Fibroblast of skin of abdomen (primary cell): ENCODE data around the gene CPD.
"Not testable (repeated sequence)": the region's sequence is repeated elsewhere in the genome, so short reads cannot be mapped to it uniquely, and the experiment has no call there.

ENCODE experiments used
- DNase-seq: peaks from one replicate; pipeline ENCODE4 v3.0.0-alpha.2; 2013

CPD gene

DNA sequence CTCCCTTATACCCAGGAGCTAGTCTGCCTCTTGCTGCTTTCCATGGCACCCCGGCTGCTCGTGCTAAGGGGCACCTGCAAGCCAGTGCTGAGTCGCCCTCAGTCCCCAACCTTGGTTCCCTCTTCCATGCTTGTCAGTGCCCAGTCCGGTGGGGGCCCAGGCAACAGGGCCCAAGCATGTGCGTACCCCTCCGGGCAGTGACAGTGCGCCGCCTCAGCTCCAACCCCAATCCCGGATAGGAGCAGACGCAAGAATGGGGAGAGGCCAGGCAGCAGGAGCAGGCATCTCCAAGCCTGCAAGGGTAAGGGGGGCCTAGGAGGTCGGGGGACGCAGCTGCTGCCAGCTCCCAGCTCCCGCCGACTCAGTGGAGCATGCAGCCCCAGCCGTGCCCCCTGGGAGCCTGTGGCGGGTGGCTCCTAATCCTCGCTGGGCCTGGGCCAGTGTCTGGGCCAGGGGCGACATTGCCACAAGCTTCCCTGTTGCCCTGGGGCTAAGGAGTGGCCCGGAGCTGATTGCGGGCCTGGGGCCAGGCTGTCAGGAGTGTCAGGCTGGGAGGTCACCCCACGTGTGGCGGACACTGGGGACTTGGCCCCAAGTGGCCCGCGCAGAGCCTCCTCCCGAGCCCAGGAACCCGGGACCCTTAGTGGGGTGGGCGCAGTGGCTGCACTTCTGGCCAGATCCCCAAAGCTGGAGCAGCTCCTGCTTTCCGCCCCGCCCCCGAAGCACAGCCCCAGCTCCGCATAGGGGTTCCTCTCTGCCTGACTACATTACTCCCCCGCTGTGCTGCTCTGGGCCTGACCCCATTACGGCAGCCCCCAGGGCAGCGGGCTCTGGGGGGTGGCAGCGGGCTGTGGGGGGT, 9.8 kb downstream of the CPD start:
- no peak for DNase-seq

DNA sequence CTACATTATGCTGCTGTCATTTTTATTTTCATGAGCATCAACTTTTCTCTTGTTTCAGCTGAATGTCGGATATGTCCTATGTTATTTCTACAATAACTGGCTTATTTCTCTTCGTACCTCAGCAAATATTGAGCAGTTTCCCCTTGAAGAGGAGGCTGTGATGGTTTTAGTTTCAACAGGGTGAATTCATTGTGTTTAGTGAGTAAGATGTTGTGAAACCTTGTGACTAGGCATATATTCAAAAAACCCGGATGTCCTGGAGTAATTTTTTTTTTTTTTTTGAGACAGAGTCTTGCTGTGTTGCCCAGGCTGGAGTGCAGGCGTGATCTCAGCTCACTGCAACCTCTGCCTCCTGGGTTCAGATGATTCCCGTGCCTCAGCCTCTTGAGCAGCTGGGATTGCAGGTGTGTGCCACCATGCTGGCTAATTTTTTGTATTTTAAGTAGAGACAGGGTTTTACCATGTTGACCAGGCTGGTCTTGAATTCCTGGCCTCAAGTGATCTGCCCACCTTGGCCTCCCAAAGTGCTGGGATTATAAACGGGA, 11.1 kb downstream of the CPD start:
- no peak for DNase-seq

DNA sequence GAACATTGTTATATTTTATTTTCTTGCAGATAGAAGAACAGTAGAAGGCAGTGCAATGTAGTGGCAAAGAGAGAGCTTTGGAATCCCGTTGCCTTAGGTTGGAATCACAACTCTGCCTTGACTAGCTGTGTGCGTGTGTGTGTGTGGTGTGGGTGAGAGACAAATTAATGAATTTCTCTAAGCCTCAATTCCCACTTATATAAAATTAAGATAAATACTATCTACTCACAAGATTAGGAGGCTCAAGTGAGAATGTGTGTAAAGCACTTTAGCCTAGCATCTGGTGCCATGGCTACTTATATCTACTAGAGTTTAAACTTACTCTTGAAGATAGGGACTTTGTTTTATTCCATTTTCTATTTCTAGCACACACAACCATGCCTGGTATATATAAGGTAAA, 12.8 kb downstream of the CPD start:
- no peak for DNase-seq

DNA sequence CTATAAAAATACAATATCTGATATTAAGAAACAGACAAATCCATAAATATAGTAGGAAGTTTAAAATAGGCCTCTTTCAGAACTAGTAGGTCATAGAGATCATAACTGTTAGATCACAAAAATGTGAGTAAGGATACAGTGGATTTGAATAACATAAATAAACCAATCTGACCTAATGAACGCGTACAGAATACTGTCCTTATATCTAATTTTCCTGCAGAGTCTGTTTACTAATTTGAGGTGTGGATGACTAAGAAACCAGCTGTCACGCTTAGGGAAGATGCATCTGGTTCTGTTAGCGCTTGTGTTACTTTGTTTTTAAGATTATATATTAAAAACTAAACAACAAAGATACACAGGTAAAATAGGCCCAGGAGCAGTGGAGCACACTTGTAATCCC, 14.8 kb downstream of the CPD start:
- DNase-seq: no peak

DNA sequence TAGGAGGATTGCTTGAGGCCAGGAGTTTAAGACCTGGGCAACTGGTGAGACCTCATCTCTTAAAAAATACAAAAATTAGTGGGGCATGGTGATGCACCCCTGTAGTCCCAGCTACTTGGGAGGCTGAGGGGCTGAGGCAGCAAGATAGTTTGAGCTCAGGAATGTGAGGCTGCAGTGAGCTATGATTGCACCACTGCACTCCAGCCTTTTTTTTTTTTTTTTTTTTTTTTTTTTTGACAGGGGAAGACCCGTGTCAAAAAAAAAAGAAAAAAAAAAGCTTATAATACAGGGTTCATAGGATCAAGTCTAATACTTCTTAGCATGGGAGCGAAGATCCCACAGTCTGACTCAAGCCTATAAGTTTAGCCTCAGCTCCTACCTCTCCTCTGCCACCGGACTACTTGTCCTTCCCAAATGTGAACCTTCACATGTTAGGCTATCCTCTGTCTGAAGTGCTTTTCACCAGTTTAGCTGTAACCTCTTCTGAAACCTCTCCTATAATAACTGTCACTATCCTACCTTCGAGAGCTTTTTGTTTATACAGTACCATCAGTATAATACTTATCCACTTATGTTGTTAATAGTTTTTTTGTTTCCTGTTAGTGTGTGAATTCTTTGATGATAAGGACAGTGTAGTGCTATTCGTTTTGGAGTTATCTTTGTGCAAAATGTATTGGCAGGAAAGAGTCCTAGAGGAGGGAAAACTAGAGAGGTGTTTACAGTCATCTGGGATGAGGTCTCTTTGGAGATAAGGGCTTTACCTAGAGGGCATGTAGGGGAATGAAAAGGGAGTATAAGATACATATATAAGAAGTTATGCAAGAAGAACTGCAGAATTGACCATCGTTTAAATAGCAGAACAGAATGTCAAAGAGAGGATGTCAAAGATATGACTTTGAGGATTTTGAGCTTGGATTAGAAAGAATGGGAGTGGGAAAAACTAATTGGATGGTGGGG, 15.5 kb downstream of the CPD start:
- no peak for DNase-seq

DNA sequence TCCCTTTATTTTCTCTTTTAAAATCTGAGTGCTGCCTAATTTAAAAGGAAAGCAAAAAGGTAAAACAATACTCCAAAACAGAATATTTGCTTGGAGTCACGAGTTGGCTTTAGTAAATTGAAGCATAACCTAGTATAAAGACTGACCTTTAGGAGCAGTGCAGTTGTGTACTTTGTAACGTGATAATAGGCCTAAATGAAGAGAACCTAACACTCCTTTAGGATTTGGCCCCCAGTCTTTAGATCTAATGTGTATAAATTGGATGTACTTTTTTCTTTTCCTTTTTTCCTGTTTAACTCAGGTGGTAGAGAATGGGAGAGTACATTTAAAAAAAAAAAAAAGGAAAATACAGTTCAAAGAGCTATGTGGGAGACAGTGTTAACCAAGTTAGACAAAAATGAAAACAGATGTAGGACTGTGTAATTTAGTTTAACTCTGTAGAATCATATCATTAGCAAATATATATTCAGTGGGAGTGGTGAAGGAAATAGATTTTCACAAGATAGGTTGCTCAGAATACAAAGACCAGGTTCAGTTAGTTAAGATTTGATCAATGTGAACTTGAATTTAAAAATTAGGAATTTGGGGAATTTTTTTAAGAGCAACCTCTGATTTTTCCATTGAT, 16.8 kb downstream of the CPD start:
- no peak for DNase-seq

DNA sequence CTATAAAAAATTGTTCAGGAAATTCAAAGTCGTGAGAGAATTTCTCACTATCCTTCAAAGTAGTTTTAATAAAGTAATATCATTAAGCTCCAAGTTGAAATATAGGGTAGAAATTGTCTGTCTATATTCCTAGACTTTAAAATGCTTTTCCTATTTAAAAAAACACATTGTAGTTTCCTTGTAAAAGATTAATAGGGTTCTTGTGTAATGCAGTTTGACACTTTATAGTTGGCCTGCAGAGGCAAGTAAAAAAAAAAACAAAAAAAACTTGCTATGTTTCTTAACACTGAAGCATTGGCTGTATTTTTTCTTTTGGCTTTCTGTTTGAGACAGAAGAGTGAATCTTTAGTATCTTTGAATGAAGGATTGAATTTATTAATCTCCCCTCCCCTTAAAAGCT, 17.4 kb downstream of the CPD start:
- no peak for DNase-seq

DNA sequence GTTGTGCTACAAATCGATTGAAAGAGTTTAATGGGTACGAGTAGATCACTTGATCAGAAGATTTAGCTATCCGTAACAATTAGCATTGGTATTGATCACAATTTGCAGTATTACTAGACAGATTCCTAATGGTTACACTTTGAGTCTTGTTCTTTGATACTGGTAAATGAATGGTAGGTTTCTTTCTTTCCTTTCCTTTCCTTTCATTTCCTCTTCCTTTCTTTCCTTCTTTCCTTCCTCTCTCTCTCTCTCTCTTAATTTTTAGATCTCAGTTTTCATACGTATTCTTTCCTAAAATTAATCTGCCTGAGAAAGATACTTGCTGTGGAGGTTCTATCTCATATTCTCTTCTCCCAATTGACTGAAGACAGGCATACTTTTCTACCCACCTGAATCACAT, 17.9 kb downstream of the CPD start:
- DNase-seq: no peak

DNA sequence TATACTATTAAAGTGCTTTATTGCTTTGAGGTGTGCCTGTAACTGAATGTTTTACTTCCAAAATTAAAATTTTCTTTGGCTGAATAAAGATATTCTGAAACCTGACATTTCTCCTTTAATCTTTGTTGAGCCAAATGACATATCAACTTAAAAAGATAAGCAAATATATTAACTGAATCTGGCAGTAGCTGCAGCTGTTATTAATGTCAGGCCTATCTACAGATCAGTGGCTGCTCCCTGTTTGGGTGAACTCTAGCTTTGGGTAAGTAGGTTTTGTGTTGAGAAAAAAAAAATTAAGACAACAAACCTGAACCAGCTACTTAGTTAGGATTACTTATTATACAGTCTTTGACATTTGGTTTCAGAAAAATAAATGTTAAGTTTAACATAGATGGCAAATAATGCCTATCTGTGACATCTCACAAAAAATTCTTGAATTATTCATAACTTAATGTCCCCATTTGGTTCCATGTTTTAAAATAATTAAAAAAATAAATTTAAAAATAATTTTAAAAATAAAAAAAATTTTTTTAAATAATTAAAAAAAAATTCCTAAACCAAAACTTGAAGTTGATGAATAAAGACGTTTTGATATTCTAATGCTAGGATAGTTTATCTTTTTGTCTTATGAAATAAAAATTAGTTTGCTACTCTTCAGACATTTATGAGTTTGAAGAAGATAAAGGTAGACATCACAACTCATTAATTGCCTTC, 19.8 kb downstream of the CPD start:
- DNase-seq: no peak

DNA sequence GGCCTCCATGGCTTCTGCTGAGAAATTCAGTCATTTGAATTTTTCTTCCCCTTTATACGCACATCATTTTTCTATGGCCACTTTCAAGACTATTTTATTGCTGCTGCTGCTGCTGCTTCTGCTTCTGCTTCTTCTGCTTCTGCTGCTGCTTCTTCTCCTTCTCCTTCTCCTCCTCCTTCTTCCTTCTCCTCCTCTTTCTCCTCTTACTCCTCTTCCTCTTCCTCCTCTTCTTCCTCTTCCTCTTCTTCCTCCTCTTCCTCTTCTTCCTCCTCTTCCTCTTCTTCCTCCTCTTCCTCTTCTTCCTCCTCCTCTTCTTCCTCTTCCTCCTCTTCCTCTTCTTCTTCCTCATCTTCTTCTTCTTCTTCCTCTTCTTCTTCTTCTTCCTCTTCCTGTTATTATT, 22.4 kb downstream of the CPD start:
- DNase-seq: no peak

DNA sequence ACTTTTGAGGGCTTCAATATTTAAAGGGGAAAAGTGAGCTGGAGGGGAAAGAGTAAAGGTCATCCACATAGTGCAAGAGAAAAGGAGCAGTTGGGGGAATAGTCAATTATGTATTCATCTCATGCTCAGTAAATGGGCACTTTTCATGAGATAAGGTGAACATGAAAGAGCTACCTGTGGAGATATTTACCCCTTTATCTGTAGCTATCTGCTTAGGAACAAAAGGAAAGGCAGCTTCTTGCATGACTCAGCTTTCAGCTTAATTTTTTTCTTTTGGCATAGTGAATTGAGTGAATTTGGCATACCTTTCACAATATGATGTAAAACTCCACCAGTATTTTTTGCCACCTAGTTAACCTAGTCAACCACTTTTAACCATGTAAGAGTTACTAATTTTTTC, 26.4 kb downstream of the CPD start:
- no peak for DNase-seq

DNA sequence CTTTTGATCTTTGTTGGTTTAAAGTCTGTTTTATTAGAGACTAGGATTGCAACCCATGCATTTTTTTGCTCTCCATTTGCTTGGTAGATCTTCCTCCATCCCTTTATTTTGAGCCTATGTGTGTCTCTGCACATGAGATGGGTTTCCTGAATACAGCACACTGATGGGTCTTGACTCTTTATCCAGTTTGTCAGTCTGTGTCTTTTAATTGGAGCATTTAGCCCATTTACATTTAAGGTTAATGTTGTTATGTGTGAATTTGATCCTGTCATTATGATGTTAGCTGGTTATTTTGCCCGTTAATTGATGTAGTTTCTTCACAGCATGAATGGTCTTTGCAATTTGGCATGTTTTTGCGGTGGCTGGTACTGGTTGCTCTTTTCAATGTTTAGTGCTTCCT, 31.9 kb downstream of the CPD start:
- not testable (repeated sequence) for DNase-seq

DNA sequence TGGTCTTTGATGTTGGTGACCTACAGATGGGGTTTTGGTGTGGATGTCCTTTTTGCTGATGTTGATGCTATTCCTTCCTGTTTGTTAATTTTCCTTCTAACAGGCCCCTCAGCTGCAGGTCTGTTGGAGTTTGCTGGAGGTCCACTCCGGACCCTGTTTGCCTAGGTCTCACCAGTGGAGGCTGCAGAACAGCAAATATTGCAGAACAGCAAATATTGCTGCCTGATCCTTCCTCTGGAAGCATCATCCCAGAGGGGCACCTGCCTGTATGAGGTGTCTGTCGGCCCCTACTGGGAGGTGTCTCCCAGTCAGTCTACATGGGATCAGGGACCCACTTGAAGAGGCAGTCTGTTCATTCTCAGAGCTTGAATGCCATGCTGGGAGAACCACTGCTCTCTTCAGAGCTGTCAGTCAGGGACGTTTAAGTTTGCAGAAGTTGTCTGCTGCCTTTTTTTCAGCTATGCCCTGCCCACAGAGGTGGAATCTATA, 33.3 kb downstream of the CPD start:
- DNase-seq: not testable (repeated sequence)

DNA sequence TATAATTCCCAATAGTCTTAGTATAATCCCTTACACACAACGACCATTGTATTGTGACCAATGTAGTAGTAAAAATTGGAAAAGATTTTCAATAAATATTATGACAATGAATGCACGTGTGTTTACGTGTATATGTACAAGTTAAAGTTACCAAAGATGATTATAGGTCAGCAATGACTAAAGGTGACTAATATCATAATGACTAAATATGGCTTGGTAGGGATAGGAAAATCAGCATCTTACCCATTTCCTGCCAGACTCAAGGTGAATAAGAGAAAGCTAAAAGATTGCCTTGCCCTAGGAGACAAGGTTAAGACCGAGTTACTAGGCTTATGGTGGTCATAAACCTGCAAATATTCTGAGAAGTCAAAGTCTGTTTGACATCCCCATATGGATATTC, 34.4 kb downstream of the CPD start:
- DNase-seq: no peak

DNA sequence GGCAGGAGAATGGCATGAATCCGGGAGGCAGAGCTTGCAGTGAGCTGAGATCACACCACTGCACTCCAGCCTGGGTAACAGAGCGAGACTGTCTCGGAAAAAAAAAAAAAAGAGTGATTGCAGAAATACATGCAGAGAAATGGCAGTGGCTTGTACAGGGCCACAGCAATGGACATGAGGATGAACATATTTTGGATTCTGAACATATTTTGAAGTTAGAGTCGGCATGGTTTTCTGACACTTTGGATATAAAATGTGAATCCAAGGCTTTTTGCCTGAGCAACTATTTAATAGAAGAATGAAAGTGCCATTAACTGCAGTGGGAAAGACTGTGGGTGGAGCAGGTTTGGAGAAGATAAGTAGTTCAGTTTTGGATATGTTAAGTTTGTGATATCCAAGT, 35.8 kb downstream of the CPD start:
- DNase-seq: peak; percentile 50

DNA sequence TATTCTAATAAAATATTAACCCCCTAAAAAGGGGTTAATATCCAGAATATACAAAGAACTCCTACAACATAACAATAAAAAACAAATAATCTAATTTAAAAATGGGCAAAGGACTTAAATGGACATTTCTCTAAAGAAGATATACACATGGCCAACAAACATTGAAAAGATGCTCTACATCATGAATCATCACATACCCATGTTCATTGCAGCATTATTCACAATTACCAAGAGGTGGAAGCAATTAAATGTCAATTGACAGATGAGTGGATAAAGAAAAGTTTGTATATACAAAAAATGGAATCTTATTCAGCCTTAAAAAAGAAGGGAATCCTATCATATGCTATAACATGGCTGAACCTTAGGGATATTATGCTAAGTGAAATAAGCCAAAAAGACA, 36.8 kb downstream of the CPD start:
- DNase-seq: peak; percentile 41

DNA sequence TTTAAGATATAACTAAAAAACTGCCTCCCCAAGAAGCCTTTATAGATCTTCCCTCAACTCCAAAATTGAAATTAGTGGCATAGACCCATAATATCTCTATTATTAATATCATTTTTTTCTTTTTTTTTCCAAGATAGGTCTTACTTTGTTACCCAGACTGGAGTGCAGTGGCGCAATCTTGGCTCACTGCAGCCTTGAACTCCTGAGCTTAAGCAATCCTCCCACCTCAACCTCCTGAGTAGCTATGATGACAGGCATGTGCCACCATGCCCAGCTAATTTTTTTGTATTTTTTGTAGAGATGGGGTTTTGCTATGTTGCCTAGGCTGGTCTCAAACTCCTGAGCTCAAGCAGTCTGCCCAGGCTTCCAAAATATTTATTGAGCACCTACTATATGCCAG, 39.3 kb downstream of the CPD start:
- DNase-seq: not testable (repeated sequence)

DNA sequence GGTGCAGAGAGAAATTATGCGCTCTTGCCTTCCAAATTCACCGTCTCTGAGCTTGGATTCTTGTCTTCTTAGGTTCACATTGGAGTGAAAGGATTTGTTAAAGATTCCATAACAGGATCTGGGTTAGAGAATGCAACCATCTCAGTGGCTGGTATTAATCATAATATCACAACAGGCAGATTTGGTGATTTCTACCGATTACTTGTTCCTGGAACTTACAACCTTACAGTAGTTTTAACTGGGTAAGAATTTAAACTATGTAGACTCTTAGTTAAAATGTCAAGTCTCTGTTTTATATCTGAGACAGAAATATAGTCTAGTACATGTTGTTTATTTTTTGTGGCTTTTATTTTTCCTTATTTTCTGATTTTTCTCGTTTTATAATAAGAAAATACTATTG, 42.9 kb downstream of the CPD start:
- DNase-seq: no peak

DNA sequence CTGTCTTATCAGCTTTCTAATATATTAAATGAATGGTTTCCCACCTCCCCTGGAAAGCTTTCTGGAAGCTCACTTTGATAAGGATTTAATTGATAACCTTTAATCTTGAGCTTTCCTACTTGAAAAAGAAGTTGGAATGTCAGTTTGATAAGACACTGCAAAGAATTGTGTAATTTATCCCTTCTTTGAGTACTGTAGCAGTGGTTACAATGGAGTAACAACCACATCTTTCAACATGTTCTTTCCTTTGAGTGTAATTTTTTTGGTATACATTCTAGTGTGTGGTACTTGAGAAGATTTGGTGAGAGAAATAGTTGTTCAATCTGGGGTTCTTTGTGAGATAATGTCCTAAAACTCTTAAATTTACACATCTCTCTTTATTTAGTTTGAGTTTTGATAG, 43.4 kb downstream of the CPD start:
- DNase-seq: no peak

DNA sequence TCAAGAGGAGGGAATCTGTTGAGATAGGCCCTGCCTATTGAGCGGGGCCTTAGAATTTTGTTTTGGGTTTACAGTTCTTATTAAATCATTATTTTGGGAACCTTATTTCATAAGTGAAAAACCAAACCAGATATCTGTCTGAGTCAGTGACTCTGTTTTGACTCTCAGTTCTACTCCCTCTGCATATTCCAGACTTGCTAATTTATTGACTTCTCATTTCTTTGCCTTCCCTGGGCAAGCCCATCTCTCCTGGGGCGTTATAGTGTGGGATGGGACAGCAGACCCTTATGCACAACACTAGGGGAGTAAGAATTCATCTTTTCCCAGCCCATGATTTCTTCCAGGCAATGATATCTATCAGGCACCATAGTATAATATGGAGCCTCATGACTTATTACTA, 45.7 kb downstream of the CPD start:
- no peak for DNase-seq

DNA sequence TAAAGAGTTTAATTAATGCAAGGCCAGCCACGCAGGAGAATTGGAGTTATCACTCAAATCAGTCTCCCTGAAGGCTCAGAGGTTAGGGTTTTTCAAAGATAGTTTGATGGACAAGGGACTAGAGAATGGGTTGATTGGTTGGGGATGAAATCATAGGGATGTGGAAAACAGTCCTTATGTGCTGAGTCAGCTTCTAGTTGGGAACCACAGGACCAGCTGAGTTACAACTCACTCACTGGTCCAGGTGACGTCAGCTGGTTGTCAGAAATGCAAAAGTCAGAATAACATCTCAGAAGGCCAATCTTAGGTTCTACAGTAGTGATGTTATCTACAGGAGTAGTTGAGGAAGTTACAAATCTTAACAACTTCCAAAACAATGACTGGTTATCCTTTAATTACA, 47.6 kb downstream of the CPD start:
- no peak for DNase-seq

DNA sequence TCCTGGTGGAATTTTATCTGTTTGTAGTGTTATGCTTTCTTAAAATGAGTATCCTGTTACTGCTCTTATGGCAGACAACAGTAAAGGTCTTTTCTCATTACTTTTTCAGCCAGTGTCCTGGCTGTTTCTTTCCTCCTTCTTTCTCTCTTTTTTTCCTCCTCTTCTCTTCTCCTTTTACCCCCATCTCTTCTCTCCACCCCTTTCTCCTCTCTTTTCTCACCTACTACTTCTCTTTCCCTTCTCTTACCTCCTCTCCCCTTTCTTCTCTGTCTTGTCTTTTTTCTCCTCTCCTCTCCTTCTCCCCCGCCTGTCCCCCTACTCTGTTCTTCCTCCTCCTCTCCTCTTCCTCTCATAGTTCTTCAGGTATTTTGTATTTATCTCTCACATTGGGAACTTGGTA, 48.9 kb downstream of the CPD start:
- no peak for DNase-seq
